DOHH2 (cell line): ENCODE data around the gene VGLL1.

ENCODE experiments used
- H3F3A ChIP-seq: fragments of 200-600 bp; sonication (generic), shearing (Covaris generic); 2 replicates; pipeline ENCODE4 v1.6.0; 2016; ENCODE audit warnings: antibody characterized with exemption, mild to moderate bottlenecking; ENCODE audit not compliant: control insufficient read depth, insufficient read depth
- H3K27ac ChIP-seq: fragments of 200-600 bp; sonication (generic); 2 replicates; pipeline ENCODE4 v1.5.1; 2014; ENCODE audit warnings: low read depth, mild to moderate bottlenecking, low read length, moderate library complexity
- H3K27me3 ChIP-seq: fragments of 200-600 bp; sonication (generic); 2 replicates; pipeline ENCODE4 v1.6.1; 2014; ENCODE audit warnings: mild to moderate bottlenecking, low read length, mixed read lengths; ENCODE audit not compliant: control insufficient read depth
- H3K36me3 ChIP-seq: fragments of 200-600 bp; sonication (generic); 2 replicates; pipeline ENCODE4 v1.6.1; 2014; ENCODE audit warnings: mild to moderate bottlenecking, low read length, moderate library complexity, mixed read lengths; ENCODE audit not compliant: control insufficient read depth
- H3K4me1 ChIP-seq: fragments of 200-600 bp; sonication (generic); 2 replicates; pipeline ENCODE4 v1.6.1; 2014; ENCODE audit warnings: mild to moderate bottlenecking, low read length, mixed read lengths; ENCODE audit not compliant: control insufficient read depth
- H3K4me2 ChIP-seq: fragments of 200-600 bp; sonication (generic); 2 replicates; pipeline ENCODE4 v1.6.0; 2014; ENCODE audit warnings: mild to moderate bottlenecking, low read length, moderate library complexity
- H3K4me3 ChIP-seq: fragments of 200-600 bp; sonication (generic); 2 replicates; pipeline ENCODE4 v1.5.1; 2014; ENCODE audit warnings: mild to moderate bottlenecking, low read length, mixed read lengths
- H3K79me2 ChIP-seq: fragments of 200-600 bp; sonication (generic); 2 replicates; pipeline ENCODE4 v1.6.1; 2014; ENCODE audit warnings: mild to moderate bottlenecking, low read length, mixed read lengths; ENCODE audit not compliant: control insufficient read depth
- H3K9me2 ChIP-seq: fragments of 200-600 bp; sonication (generic); replicated peaks from 2 replicates; pipeline ENCODE4 v1.6.1; 2014; ENCODE audit warnings: mild to moderate bottlenecking, low read length, mixed read lengths; ENCODE audit not compliant: control insufficient read depth
- H3K9me3 ChIP-seq: fragments of 200-600 bp; sonication (generic); 2 replicates; pipeline ENCODE4 v1.6.1; 2014; ENCODE audit warnings: antibody characterized with exemption, low read length, mixed read lengths; ENCODE audit not compliant: control insufficient read depth, insufficient read depth
- H4K20me1 ChIP-seq: fragments of 200-600 bp; sonication (generic); 2 replicates; pipeline ENCODE4 v1.6.0; 2014; ENCODE audit warnings: low read depth, mild to moderate bottlenecking, antibody characterized with exemption, low read length, moderate library complexity; ENCODE audit not compliant: control insufficient read depth, insufficient read depth
- CTCF ChIP-seq: fragments of 200-600 bp; sonication (generic); IDR thresholded peaks from one replicate; pipeline ENCODE4 v1.5.1; 2014; ENCODE audit warnings: antibody characterized with exemption, mild to moderate bottlenecking, low read depth, low read length; ENCODE audit not compliant: poor library complexity, severe bottlenecking
- EZH2phosphoT487 ChIP-seq: fragments of 200-600 bp; sonication (generic); IDR thresholded peaks from 2 replicates; pipeline ENCODE4 v1.6.1; 2017; ENCODE audit warnings: borderline replicate concordance, mild to moderate bottlenecking, antibody characterized with exemption, low read length, moderate library complexity, mixed read lengths

The VGLL1 gene

GRCh38 chrX:136585262-136585661 lies 53.2 kb downstream of the VGLL1 start:
- Histone ChIP-seq H3K4me1 (no peaks in the 10 kb centered on the region), H3K79me2 (no peaks in the 10 kb centered on the region), H3K4me2 (no peak overlapping the region), H3F3A (no peaks in the 10 kb centered on the region), H4K20me1 (no peaks in the 10 kb centered on the region), H3K4me3 (no peak overlapping the region), H3K27ac (no peak overlapping the region), H3K36me3 (no peaks in the 10 kb centered on the region), H3K27me3 (no peaks in the 10 kb centered on the region), H3K9me3 (no peaks in the 10 kb centered on the region), H3K9me2 (no peaks in the 10 kb centered on the region)
- TF ChIP-seq CTCF (no peak), EZH2phosphoT487 (no peak)

GRCh38 chrX:136585960-136586359 lies 53.9 kb downstream of the VGLL1 start:
- Histone ChIP-seq H3F3A (no peaks in the 10 kb centered on the region), H4K20me1 (no peaks in the 10 kb centered on the region), H3K4me3 (no peak overlapping the region), H3K4me2 (no peak overlapping the region), H3K9me2 (no peaks in the 10 kb centered on the region), H3K27me3 (no peaks in the 10 kb centered on the region), H3K9me3 (no peaks in the 10 kb centered on the region), H3K4me1 (no peaks in the 10 kb centered on the region), H3K79me2 (no peaks in the 10 kb centered on the region), H3K27ac (no peak overlapping the region), H3K36me3 (no peaks in the 10 kb centered on the region)
- no peak for TF ChIP-seq CTCF
- no peak for TF ChIP-seq EZH2phosphoT487

- H4K20me1 ChIP-seq, result no peaks in the 10 kb centered on the region
- H3K36me3 ChIP-seq, result no peaks in the 10 kb centered on the region
- TF ChIP-seq CTCF (no peak), EZH2phosphoT487 (no peak)
- H3K4me2 ChIP-seq, result no peak overlapping the region
- H3K9me3 ChIP-seq, result no peaks in the 10 kb centered on the region
- H3K27ac ChIP-seq, result no peak overlapping the region
- no peaks in the 10 kb centered on the region for H3K79me2 ChIP-seq
- no peaks in the 10 kb centered on the region for H3K4me1 ChIP-seq
- no peaks in the 10 kb centered on the region for H3F3A ChIP-seq
- no peak overlapping the region for H3K4me3 ChIP-seq
- no peaks in the 10 kb centered on the region for H3K27me3 ChIP-seq
- H3K9me2 ChIP-seq, result no peaks in the 10 kb centered on the region
Measured at GRCh38 chrX:136586386-136586785, 54.4 kb downstream of the VGLL1 start.

- H3K4me1 ChIP-seq, result no peaks in the 10 kb centered on the region
- H3K79me2 ChIP-seq, result no peaks in the 10 kb centered on the region
- H3K9me3 ChIP-seq, result no peaks in the 10 kb centered on the region
- TF ChIP-seq EZH2phosphoT487 (no peak), CTCF (no peak)
- H3K36me3 ChIP-seq, result no peaks in the 10 kb centered on the region
- no peaks in the 10 kb centered on the region for H3K27me3 ChIP-seq
- H3K4me3 ChIP-seq, result no peak overlapping the region
- H3K9me2 ChIP-seq, result no peaks in the 10 kb centered on the region
- H3F3A ChIP-seq, result no peaks in the 10 kb centered on the region
- no peak overlapping the region for H3K27ac ChIP-seq
- H4K20me1 ChIP-seq, result no peaks in the 10 kb centered on the region
- no peak overlapping the region for H3K4me2 ChIP-seq
Measured at GRCh38 chrX:136587532-136587931, 55.5 kb downstream of the VGLL1 start.
